ENCODE results near the gene PPP3R1. TPM values are rescaled to one million over a fixed set of nuclear protein-coding genes. Genes with fewer than 3 reads are reported as not detected.

PPP3R1 gene
- total and polyA plus RNA-seq, 9 of the 15 experiments (the other 6 are each of a cell fraction or from before 2014, with no cell fraction given): 3.7 to 70.0 (median 24.8) TPM

GRCh38 chr2:68278169-68278568, 25.8 kb upstream of the PPP3R1 start:
- ATAC-seq (no peak), FAIRE-seq (no peak), DNase-seq (ENCODE audit: extremely low read depth in 1 of 4, low spot score in 3 of 4) (no peak)
- in situ Hi-C loops (cut with MboI): no loop called here
- Histone ChIP-seq H3K9ac (ENCODE audit: insufficient read depth in 1 of 2, low read depth in 2 of 2, low read length in 2 of 2) (no peak overlapping the region), H3K9me1 (ENCODE audit: control insufficient read depth, insufficient read depth, low read length) (no peaks in the 10 kb centered on the region), H2AFZ (ENCODE audit: low read depth, low read length) (no peak overlapping the region), H3K9me3 (replicated peaks; ENCODE audit: control insufficient read depth, insufficient read depth, low read depth, low read length) (no peaks in the 10 kb centered on the region), H3K27ac (ENCODE audit: extremely low read depth, low read depth, low read length) (no peak overlapping the region), H3K27me3 (ENCODE audit: control insufficient read depth in 2 of 2, insufficient read depth in 2 of 2, low read length in 2 of 2) (no peaks in the 10 kb centered on the region), H3K79me2 (ENCODE audit: control insufficient read depth, insufficient read depth, low read length) (no peaks in the 10 kb centered on the region), H3K4me2 (ENCODE audit: insufficient read depth, low read length) (no peak overlapping the region), H3K4me1 (replicated peaks in 1 of 2; ENCODE audit: control insufficient read depth in 2 of 2, insufficient read depth in 2 of 2, low read length in 2 of 2) (peaks cover 2 to 4% of the 10 kb centered on the region in 2 experiments; a peak in 3 of 5 replicates), H4K20me1 (replicated peaks; ENCODE audit: control insufficient read depth, insufficient read depth, low read length) (no peaks in the 10 kb centered on the region), H3K4me3 (no peak overlapping the region), H3K36me3 (ENCODE audit: control insufficient read depth, insufficient read depth, low read length) (no peaks in the 10 kb centered on the region)
- 77% methylated on average over 1 of the region's 1 CpG for WGBS (ENCODE audit: insufficient coverage, low coverage, missing lambda C conversion rate)
- intact Hi-C loops (cut with micrococcal nuclease): no loop called here
- TF ChIP-seq SRSF9 (IDR thresholded peaks at IDR 0.05; ENCODE audit: borderline replicate concordance, low read depth, low read length): no peak
- no peak for TF ChIP-seq PRPF4 (IDR thresholded peaks at IDR 0.05; ENCODE audit: insufficient read depth, low read depth, low read length, poor library complexity, severe bottlenecking)
- TF ChIP-seq BACH1 (tag; IDR thresholded peaks at IDR 0.05): no peak
- TF ChIP-seq ZNF436 (CRISPR knock-in tag; IDR thresholded peaks at IDR 0.05): no peak
- TF ChIP-seq XRCC3 (IDR thresholded peaks at IDR 0.05): no peak
- POLR2A ChIA-PET: no interaction called here
- CTCF ChIA-PET (ENCODE audit: low intra/inter-chr PET ratio): no interaction called here
- no TSS peak for BruUV-seq (replicated peaks)

GRCh38 chr2:68274022-68274421, 21.7 kb upstream of the PPP3R1 start:
- H3K9ac ChIP-seq (ENCODE audit: insufficient read depth in 1 of 2, low read depth in 2 of 2, low read length in 2 of 2): no peak overlapping the region
- TF ChIP-seq GABPA (tag; conservative IDR thresholded peaks at IDR 0.05; ENCODE audit: low read depth) (no peak), ZBTB8A (IDR thresholded peaks at IDR 0.05; ENCODE audit: partially characterized antibody) (no peak), SMAD1 (IDR thresholded peaks at IDR 0.05; ENCODE audit: low read depth, low read length, partially characterized antibody) (no peak), PHF20 (IDR thresholded peaks at IDR 0.05; ENCODE audit: partially characterized antibody) (no peak), NR0B1 (IDR thresholded peaks at IDR 0.05; ENCODE audit: partially characterized antibody) (no peak), HSF4 (CRISPR knock-in tag; IDR thresholded peaks at IDR 0.05; ENCODE audit: borderline replicate concordance) (no peak), DIDO1 (tag; IDR thresholded peaks at IDR 0.05; ENCODE audit: low read depth) (no peak), HNRNPLL (IDR thresholded peaks at IDR 0.05; ENCODE audit: low read depth, low read length, poor library complexity, severe bottlenecking) (no peak), CHD1 (IDR thresholded peaks at IDR 0.05; ENCODE audit: low read length) (no peak), ZNF311 (CRISPR knock-in tag; IDR thresholded peaks at IDR 0.05) (no peak), FIP1L1 (IDR thresholded peaks at IDR 0.05; ENCODE audit: low read depth, low read length, poor library complexity, severe bottlenecking) (no peak), CBFB (CRISPR knock-in tag; IDR thresholded peaks at IDR 0.05) (no peak), EHMT2 (IDR thresholded peaks at IDR 0.05) (no peak)

More at GRCh38 chr2:68274022-68274421, 21.7 kb upstream of the PPP3R1 start:
- Histone ChIP-seq H3K36me3 (ENCODE audit: control insufficient read depth, insufficient read depth, low read length) (no peaks in the 10 kb centered on the region), H3K9me1 (ENCODE audit: control insufficient read depth, insufficient read depth, low read length) (no peaks in the 10 kb centered on the region), H3K27me3 (ENCODE audit: control insufficient read depth in 2 of 2, insufficient read depth in 2 of 2, low read length in 2 of 2) (no peaks in the 10 kb centered on the region), H3K79me2 (ENCODE audit: control insufficient read depth, insufficient read depth, low read length) (no peaks in the 10 kb centered on the region), H3K4me1 (replicated peaks in 1 of 2; ENCODE audit: control insufficient read depth in 2 of 2, insufficient read depth in 2 of 2, low read length in 2 of 2) (no peaks in the 10 kb centered on the region), H4K20me1 (replicated peaks; ENCODE audit: control insufficient read depth, insufficient read depth, low read length) (no peaks in the 10 kb centered on the region), H3K4me3 (no peak overlapping the region), H2AFZ (ENCODE audit: low read depth, low read length) (peak overlapping the region; percentile 22; the same call in 1 of the 2 replicates), H3K4me2 (ENCODE audit: insufficient read depth, low read length) (no peak overlapping the region), H3K27ac (ENCODE audit: extremely low read depth, low read depth, low read length) (no peak overlapping the region), H3K9me3 (replicated peaks; ENCODE audit: control insufficient read depth, insufficient read depth, low read depth, low read length) (no peaks in the 10 kb centered on the region)
- DNase-seq (ENCODE audit: extremely low read depth in 1 of 4, low spot score in 3 of 4): no peak
- intact Hi-C loops (cut with micrococcal nuclease): no loop called here
- ATAC-seq: peak; percentile 67; the same call in 2 of the 3 replicates
- BruUV-seq (replicated peaks): no TSS peak
- in situ Hi-C loops (cut with MboI): no loop called here
- ChIA-PET CTCF (ENCODE audit: low intra/inter-chr PET ratio) (no interaction called here), POLR2A (interaction anchor here (0.6 to 1.0 kb wide), 3 partner anchors 11 to 167 kb away, joined by 3 read pairs; no protein-coding TSS in a partner anchor)
- no peak for FAIRE-seq
- WGBS (ENCODE audit: insufficient coverage, low coverage, missing lambda C conversion rate): 37% methylated on average over 3 of the region's 3 CpGs

Measured in K562 (cell line).